ENCODE measurements around the gene MEX3D.

The MEX3D gene

GRCh38 chr19:1593501-1593772 lies 25.3 kb upstream of the MEX3D start:
- DNase-seq (ENCODE audit: low spot score), result no peak

- DNase-seq (ENCODE audit: low spot score), result peak; percentile 95
Observed at GRCh38 chr19:1592755-1593500, 24.8 kb upstream of the MEX3D start, which contains the start of gene MBD3. MBD3 (minus strand) TSS chr19:1592865; CDS start chr19:1592631, 234 bp downstream.

- peak; percentile 92 for DNase-seq (ENCODE audit: low spot score)
Observed at GRCh38 chr19:1592024-1592754, 24.1 kb upstream of the MEX3D start.

- no peak for DNase-seq (ENCODE audit: low spot score)
Observed at GRCh38 chr19:1591421-1592023, 23.4 kb upstream of the MEX3D start.

- DNase-seq (ENCODE audit: low spot score), result no peak
Observed at GRCh38 chr19:1590641-1591397, 22.7 kb upstream of the MEX3D start.

- no peak for DNase-seq (ENCODE audit: low spot score)
Observed at GRCh38 chr19:1587872-1588271, 19.7 kb upstream of the MEX3D start.

GRCh38 chr19:1585243-1585580 lies 17.1 kb upstream of the MEX3D start:
- DNase-seq (ENCODE audit: low spot score), result no peak

- DNase-seq (ENCODE audit: low spot score), result no peak
Observed at GRCh38 chr19:1584500-1585242, 16.5 kb upstream of the MEX3D start.

- DNase-seq (ENCODE audit: low spot score), result no peak
Observed at GRCh38 chr19:1582201-1582600, 14.1 kb upstream of the MEX3D start.

- no peak for DNase-seq (ENCODE audit: low spot score)
Observed at GRCh38 chr19:1580957-1581356, 12.8 kb upstream of the MEX3D start.

GRCh38 chr19:1580382-1580781 lies 12.3 kb upstream of the MEX3D start:
- no peak for DNase-seq (ENCODE audit: low spot score)

- DNase-seq (ENCODE audit: low spot score), result no peak
Observed at GRCh38 chr19:1579222-1579621, 11.1 kb upstream of the MEX3D start.

GRCh38 chr19:1577929-1578618 lies 9.9 kb upstream of the MEX3D start:
- DNase-seq (ENCODE audit: low spot score), result no peak

GRCh38 chr19:1577090-1577928 lies 9.2 kb upstream of the MEX3D start:
- no peak for DNase-seq (ENCODE audit: low spot score)

- DNase-seq (ENCODE audit: low spot score), result no peak
Observed at GRCh38 chr19:1576242-1577089, 8.3 kb upstream of the MEX3D start.

- DNase-seq (ENCODE audit: low spot score), result no peak
Observed at GRCh38 chr19:1575323-1576241, 7.5 kb upstream of the MEX3D start.

- no peak for DNase-seq (ENCODE audit: low spot score)
Observed at GRCh38 chr19:1574354-1575136, 6.4 kb upstream of the MEX3D start.

- no peak for DNase-seq (ENCODE audit: low spot score)
Observed at GRCh38 chr19:1572795-1573194, 4.7 kb upstream of the MEX3D start.
